HCT116 (cell line): ENCODE data around the gene OR7G1. TPM values are rescaled to one million over a fixed set of nuclear protein-coding genes. Genes with fewer than 3 reads are reported as not detected.

ENCODE experiments used
- ATAC-seq: fragments of 200-7000 bp; cut with Tn5 transposase; 2 replicates; pipeline ENCODE4 v1.9.1; 2020; ENCODE audit warnings: mild to moderate bottlenecking, moderate library complexity
- BruUV-seq: library from RNA; stranded (reverse); fragments of 400-500 nt; replicated peaks from 2 replicates; lab custom pipeline; 2021; lab: Mats Ljungman, UMichigan
- CTCF ChIA-PET: fragments of 300-600 bp; sonication (Branson Sonifier 250); formaldehyde crosslinking; loops from one replicate; lab custom pipeline; 2021; ENCODE audit warnings: antibody characterized with exemption; lab: Charles Lee
- POLR2A ChIA-PET: fragments of 300-600, 350-600 bp; sonication (Branson Sonifier 250); formaldehyde crosslinking; loops from one replicate; lab custom pipeline; 2021; ENCODE audit warnings: antibody characterized with exemption; lab: Charles Lee
- RAD21 ChIA-PET, 2 experiments: fragments of 300-600 bp; sonication (Branson Sonifier 250); formaldehyde crosslinking; loops; one replicate each; lab custom pipeline; 2023; ENCODE audit warnings: low total read pairs in 2 of 2; ENCODE audit not compliant: uncharacterized antibody in 2 of 2, unreplicated experiment in 2 of 2, low non-redundant PET in 1 of 2; lab: Charles Lee
- DNase-seq: peaks from one replicate; pipeline ENCODE4 v3.0.0-alpha.2; 2010; ENCODE audit warnings: low read depth, low spot score
- H2AFZ ChIP-seq: fragments of 200-600 bp; shearing (Covaris generic), sonication (generic); 2 replicates; pipeline ENCODE4 v1.6.1; 2017; ENCODE audit warnings: low read depth, mixed run types, mixed read lengths, antibody characterized with exemption, low read length; ENCODE audit not compliant: poor library complexity, severe bottlenecking
- H3K27ac ChIP-seq: 2 replicates; pipeline ENCODE4 v1.5.1; 2012; ENCODE audit warnings: low read depth, low read length
- H3K27me3 ChIP-seq: fragments of 200-600 bp; sonication (generic); 2 replicates; pipeline ENCODE4 v1.6.1; 2016; ENCODE audit warnings: mixed run types, low read length, mixed read lengths; ENCODE audit not compliant: insufficient read depth
- H3K36me3 ChIP-seq, 2 experiments: fragments of 200-500 bp in 1 of 2; fragments of 200-600 bp in 1 of 2; sonication (Bioruptor generic) in 1 of 2; sonication (generic) in 1 of 2; 2 replicates each; pipeline versions ENCODE4 v1.5.1 to v1.6.1; 2014 to 2016; ENCODE audit warnings: low read length in 2 of 2, inconsistent platforms in 1 of 2, mixed read lengths in 1 of 2, mixed run types in 1 of 2; ENCODE audit not compliant: insufficient read depth in 2 of 2, control insufficient read depth in 1 of 2
- H3K4me1 ChIP-seq, 2 experiments: fragments of 200-600 bp in 1 of 2; sonication (generic) in 1 of 2; 2 replicates each; pipeline versions ENCODE4 v1.5.1 to v1.6.1; 2012 to 2017; ENCODE audit warnings: low read length in 2 of 2, inconsistent platforms in 1 of 2, mild to moderate bottlenecking in 1 of 2, mixed read lengths in 1 of 2, mixed run types in 1 of 2, moderate library complexity in 1 of 2; ENCODE audit not compliant: insufficient read depth in 2 of 2, control insufficient read depth in 1 of 2
- H3K4me2 ChIP-seq: fragments of 200-600 bp; sonication (generic); 2 replicates; pipeline ENCODE4 v1.6.1; 2017; ENCODE audit warnings: mixed run types, low read length, mixed read lengths
- H3K4me3 ChIP-seq, 2 experiments: fragments of 200-600 bp in 1 of 2; sonication (generic) in 1 of 2; replicated peaks in 1 of 2; 2 replicates each; pipeline ENCODE4 v1.5.1; 2011 to 2016; ENCODE audit warnings: low read length in 2 of 2, control low read depth in 1 of 2, low read depth in 1 of 2, mild to moderate bottlenecking in 1 of 2, mixed read lengths in 1 of 2, mixed run types in 1 of 2
- H3K79me2 ChIP-seq: fragments of 200-600 bp; sonication (generic); 2 replicates; pipeline ENCODE4 v1.6.1; 2017; ENCODE audit warnings: mild to moderate bottlenecking, mixed run types, low read length, moderate library complexity, mixed read lengths; ENCODE audit not compliant: insufficient read depth
- H3K9ac ChIP-seq: fragments of 200-600 bp; sonication (generic); 2 replicates; pipeline ENCODE4 v1.6.1; 2016; ENCODE audit warnings: low read length, mixed read lengths
- H3K9me2 ChIP-seq: fragments of 200-600 bp; sonication (generic), shearing (Covaris generic); 2 replicates; pipeline ENCODE4 v1.6.1; 2017; ENCODE audit warnings: mixed run types, mild to moderate bottlenecking, moderate library complexity; ENCODE audit not compliant: insufficient read depth
- H3K9me3 ChIP-seq, 2 experiments: fragments of 200-500 bp in 1 of 2; fragments of 200-600 bp in 1 of 2; sonication (Bioruptor generic) in 1 of 2; sonication (generic) in 1 of 2; 2 replicates each; pipeline ENCODE4 v1.6.1; 2014 to 2017; ENCODE audit warnings: low read length in 2 of 2, mixed read lengths in 2 of 2, inconsistent platforms in 1 of 2, low read depth in 1 of 2, mild to moderate bottlenecking in 1 of 2, mixed run types in 1 of 2, moderate library complexity in 1 of 2; ENCODE audit not compliant: control insufficient read depth in 1 of 2, insufficient read depth in 1 of 2
- H4K20me1 ChIP-seq: fragments of 200-600 bp; sonication (generic), shearing (Covaris generic); 2 replicates; pipeline ENCODE4 v1.6.1; 2017; ENCODE audit warnings: mixed run types, mild to moderate bottlenecking, moderate library complexity; ENCODE audit not compliant: insufficient read depth
- ATF3 ChIP-seq: IDR thresholded peaks from 2 replicates; pipeline ENCODE4 v1.6.1; 2012
- CBX3 ChIP-seq: IDR thresholded peaks from 2 replicates; pipeline ENCODE4 v1.6.1; 2012; ENCODE audit warnings: low read depth
- CEBPB ChIP-seq: IDR thresholded peaks from 2 replicates; pipeline ENCODE4 v1.6.1; 2012; ENCODE audit warnings: low read depth
- EGR1 ChIP-seq: IDR thresholded peaks from 2 replicates; pipeline ENCODE4 v1.6.1; 2012; ENCODE audit warnings: low read depth
- EZH2 ChIP-seq: fragments of 200-600 bp; sonication (generic); IDR thresholded peaks from 2 replicates; pipeline ENCODE4 v1.6.1; 2017; ENCODE audit warnings: antibody characterized with exemption, mixed run types
- FOSL1 ChIP-seq: IDR thresholded peaks from 2 replicates; pipeline ENCODE4 v1.6.1; 2012; ENCODE audit warnings: low read depth
- JUND ChIP-seq: IDR thresholded peaks from 2 replicates; pipeline ENCODE4 v1.6.1; 2012
- TCF7L2 ChIP-seq: IDR thresholded peaks from 2 replicates; pipeline ENCODE4 v1.7.0; 2011; ENCODE audit warnings: borderline replicate concordance, inconsistent platforms; ENCODE audit not compliant: insufficient read depth, insufficient read length; ENCODE audit errors: extremely low read depth
- YY1 ChIP-seq: IDR thresholded peaks from 2 replicates; pipeline ENCODE4 v1.6.1; 2011; ENCODE audit warnings: low read length, low read depth, moderate library complexity, mild to moderate bottlenecking; ENCODE audit not compliant: insufficient replicate concordance; ENCODE audit errors: extremely low read depth
- ZFX ChIP-seq: fragments of 450-650 bp; IDR thresholded peaks from 2 replicates; pipeline ENCODE4 v1.6.1; 2017
- ZNF274 ChIP-seq: fragments of 200-500 bp; sonication (Bioruptor generic); IDR thresholded peaks from 2 replicates; pipeline ENCODE4 v1.6.1; 2014; ENCODE audit warnings: mild to moderate bottlenecking, low read depth, low read length, inconsistent platforms
- intact Hi-C: fragments of 100-400 bp; cut with micrococcal nuclease; formaldehyde crosslinking; loops from 2 replicates; pipeline ENCODE4 v1.10.0; 2022
- total RNA-seq: library from RNA; stranded (reverse); gene quantifications from one replicate; pipeline ENCODE4 v1.2.1, GENCODE V29; 2021; ENCODE audit not compliant: unreplicated experiment

Gene OR7G1
- total RNA-seq, 1 experiment from 2014 or later, result not detected

- Histone ChIP-seq H3K9me3 (peaks cover 33 to 52% of the 10 kb centered on the region in 2 experiments), H3K36me3 (peaks cover 0 to 50% of the 10 kb centered on the region in 2 experiments; a peak in 1 of 4 replicates), H4K20me1 (no peaks in the 10 kb centered on the region), H3K4me3 (no peak overlapping the region), H3K4me2 (no peak overlapping the region), H3K9ac (no peak overlapping the region), H3K27ac (no peak overlapping the region), H3K27me3 (no peaks in the 10 kb centered on the region), H3K79me2 (peaks cover 100% of the 10 kb centered on the region), H2AFZ (no peak overlapping the region), H3K4me1 (peaks cover 0 to 6% of the 10 kb centered on the region in 2 experiments; a peak in 1 of 4 replicates), H3K9me2 (no peaks in the 10 kb centered on the region)
- intact Hi-C loops, result loop anchor here (10.0 kb wide), 1 partner anchor 288 kb away; the partner anchor contains the start of gene ZNF266
- ChIA-PET POLR2A (no interaction called here), RAD21 (no interaction called here), CTCF (no interaction called here)
- DNase-seq (no peak), ATAC-seq (no peak)
- BruUV-seq, result no TSS peak
- TF ChIP-seq ZNF274, result no peak
- TF ChIP-seq YY1, result no peak
- no peak for TF ChIP-seq CEBPB
- no peak for TF ChIP-seq FOSL1
- no peak for TF ChIP-seq EZH2
- TF ChIP-seq ZFX, result no peak
- no peak for TF ChIP-seq TCF7L2
- no peak for TF ChIP-seq ATF3
- no peak for TF ChIP-seq JUND
These were observed 31.3 kb upstream of the OR7G1 start for GRCh38 chr19:9146882-9147281.

- Histone ChIP-seq H3K79me2 (peaks cover 98% of the 10 kb centered on the region), H3K9me3 (peaks cover 24 to 40% of the 10 kb centered on the region in 2 experiments), H3K4me1 (peaks cover 4 to 10% of the 10 kb centered on the region in 2 experiments; a peak in 2 of 4 replicates), H2AFZ (no peak overlapping the region), H3K9ac (no peak overlapping the region), H3K9me2 (no peaks in the 10 kb centered on the region), H3K4me2 (no peak overlapping the region), H3K36me3 (peaks cover 0 to 43% of the 10 kb centered on the region in 2 experiments; a peak in 1 of 4 replicates), H3K27me3 (no peaks in the 10 kb centered on the region), H3K4me3 (no peak overlapping the region), H4K20me1 (no peaks in the 10 kb centered on the region), H3K27ac (no peak overlapping the region)
- ATAC-seq (no peak), DNase-seq (no peak)
- TF ChIP-seq EGR1 (no peak), CBX3 (peak; percentile 87)
- RAD21 ChIA-PET, result no interaction called here
- BruUV-seq, result no TSS peak
- POLR2A ChIA-PET, result no interaction called here
- intact Hi-C loops, result loop anchor here (5.0 to 10.0 kb wide), 3 partner anchors 167 to 477 kb away; partner anchors contain the start of genes ZNF266 and ZNF561
- CTCF ChIA-PET, result no interaction called here
These were observed 29.4 kb upstream of the OR7G1 start for GRCh38 chr19:9144920-9145319.
